H9 (cell line): Measurements from ENCODE around the gene USP34. TPM values are rescaled to one million over a fixed set of nuclear protein-coding genes. Genes with fewer than 3 reads are reported as not detected.

ENCODE experiments used
- DNase-seq: peaks from one replicate; pipeline ENCODE4 v3.0.0-alpha.2; 2017
- H2AFZ ChIP-seq: one replicate; pipeline ENCODE4 v1.6.1; 2013; ENCODE audit warnings: mild to moderate bottlenecking, low read length, control low read depth, moderate library complexity
- H2AK5ac ChIP-seq: 2 replicates; pipeline ENCODE4 v1.6.1; 2013; ENCODE audit warnings: low read length, control low read depth, mixed read lengths; ENCODE audit not compliant: insufficient read length
- H2BK120ac ChIP-seq: one replicate; pipeline ENCODE4 v1.6.1; 2013; ENCODE audit warnings: low read depth, mild to moderate bottlenecking, low read length, control low read depth, inconsistent platforms; ENCODE audit not compliant: poor library complexity, severe bottlenecking
- H2BK12ac ChIP-seq: 2 replicates; pipeline ENCODE4 v1.6.1; 2013; ENCODE audit warnings: low read length, control low read depth, mixed read lengths, low read depth; ENCODE audit not compliant: insufficient read length
- H2BK15ac ChIP-seq: 2 replicates; pipeline ENCODE4 v1.6.1; 2013; ENCODE audit warnings: low read depth, low read length, control low read depth
- H2BK20ac ChIP-seq: one replicate; pipeline ENCODE4 v1.6.1; 2013; ENCODE audit warnings: low read depth, mild to moderate bottlenecking, low read length, control low read depth, inconsistent platforms; ENCODE audit not compliant: poor library complexity, severe bottlenecking
- H2BK5ac ChIP-seq: 2 replicates; pipeline ENCODE4 v1.6.1; 2013; ENCODE audit warnings: low read length, control low read depth, mixed read lengths; ENCODE audit not compliant: insufficient read length
- H3K14ac ChIP-seq: 2 replicates; pipeline ENCODE4 v1.6.1; 2013; ENCODE audit warnings: low read length, control low read depth; ENCODE audit not compliant: insufficient read depth
- H3K18ac ChIP-seq: 2 replicates; pipeline ENCODE4 v1.6.1; 2013; ENCODE audit warnings: low read depth, mild to moderate bottlenecking, mixed read lengths, low read length, control low read depth; ENCODE audit not compliant: insufficient read length
- H3K23ac ChIP-seq: 2 replicates; pipeline ENCODE4 v1.6.1; 2013; ENCODE audit warnings: low read length, control low read depth, mixed read lengths, low read depth; ENCODE audit not compliant: insufficient read length
- H3K23me2 ChIP-seq: 2 replicates; pipeline ENCODE4 v1.6.1; 2013; ENCODE audit warnings: low read depth, mild to moderate bottlenecking, mixed read lengths, low read length, control low read depth; ENCODE audit not compliant: insufficient read length, poor library complexity, severe bottlenecking
- H3K27ac ChIP-seq: 2 replicates; pipeline ENCODE4 v1.5.1; 2013; ENCODE audit warnings: low read length, control low read depth, mixed read lengths, low read depth; ENCODE audit not compliant: insufficient read length
- H3K27me3 ChIP-seq: 2 replicates; pipeline ENCODE4 v1.6.1; 2013; ENCODE audit warnings: low read length, control low read depth, inconsistent platforms; ENCODE audit not compliant: insufficient read depth
- H3K4ac ChIP-seq: 2 replicates; pipeline ENCODE4 v1.6.1; 2013; ENCODE audit warnings: low read depth, mild to moderate bottlenecking, control low read depth, inconsistent platforms, low read length, moderate library complexity
- H3K4me1 ChIP-seq: 2 replicates; pipeline ENCODE4 v1.6.1; 2013; ENCODE audit warnings: low read length, control low read depth, inconsistent platforms; ENCODE audit not compliant: insufficient read depth
- H3K4me2 ChIP-seq: 2 replicates; pipeline ENCODE4 v1.6.1; 2013; ENCODE audit warnings: low read length, control low read depth, mixed read lengths; ENCODE audit not compliant: insufficient read length, insufficient read depth
- H3K56ac ChIP-seq: 2 replicates; pipeline ENCODE4 v1.6.1; 2013; ENCODE audit warnings: low read depth, mild to moderate bottlenecking, mixed read lengths, low read length, control low read depth; ENCODE audit not compliant: insufficient read length
- H3K79me1 ChIP-seq: 2 replicates; pipeline ENCODE4 v1.6.1; 2013; ENCODE audit warnings: low read depth, mild to moderate bottlenecking, moderate library complexity, low read length, control low read depth, inconsistent platforms; ENCODE audit not compliant: insufficient read depth, poor library complexity, severe bottlenecking
- H3K79me2 ChIP-seq: 2 replicates; pipeline ENCODE4 v1.6.1; 2013; ENCODE audit warnings: low read length, control low read depth, inconsistent platforms; ENCODE audit not compliant: insufficient read depth
- H3K9ac ChIP-seq: 2 replicates; pipeline ENCODE4 v1.6.1; 2013; ENCODE audit warnings: low read length, control low read depth, mixed read lengths; ENCODE audit not compliant: insufficient read length; ENCODE audit errors: extremely low read depth
- H3K9me3 ChIP-seq: one replicate; pipeline ENCODE4 v1.6.1; 2013; ENCODE audit warnings: low read depth, low read length, inconsistent platforms; ENCODE audit not compliant: control insufficient read depth
- H3T11ph ChIP-seq: one replicate; pipeline ENCODE4 v1.6.1; 2013; ENCODE audit warnings: mild to moderate bottlenecking, low read length, control low read depth, inconsistent platforms
- H4K20me1 ChIP-seq: one replicate; pipeline ENCODE4 v1.6.1; 2013; ENCODE audit not compliant: control insufficient read depth, insufficient read length, insufficient read depth
- H4K5ac ChIP-seq: 2 replicates; pipeline ENCODE4 v1.6.1; 2013; ENCODE audit warnings: low read depth, mild to moderate bottlenecking, mixed read lengths, low read length, control low read depth; ENCODE audit not compliant: insufficient read length
- H4K8ac ChIP-seq: replicated peaks from 2 replicates; pipeline ENCODE4 v1.6.1; 2013; ENCODE audit warnings: low read length, control low read depth, mixed read lengths, low read depth; ENCODE audit not compliant: insufficient read length
- H4K91ac ChIP-seq: 2 replicates; pipeline ENCODE4 v1.6.1; 2013; ENCODE audit warnings: low read depth, mild to moderate bottlenecking, moderate library complexity, mixed read lengths, low read length, control low read depth; ENCODE audit not compliant: insufficient read length
- H3K27ac Mint-ChIP-seq, 3 experiments: 2 replicates in 2 of 3; 3 replicates in 1 of 3; pipeline ENCODE4 v1.8.0; 2020 to 2021; ENCODE audit warnings: mixed read lengths in 3 of 3, mild to moderate bottlenecking in 1 of 3, moderate library complexity in 1 of 3
- H3K27me3 Mint-ChIP-seq: 2 replicates; pipeline ENCODE4 v1.8.0; 2021; ENCODE audit warnings: low read depth, mild to moderate bottlenecking, moderate library complexity, mixed read lengths
- H3K36me3 Mint-ChIP-seq, 3 experiments: 2 replicates in 2 of 3; 3 replicates in 1 of 3; pipeline ENCODE4 v1.8.0; 2020 to 2021; ENCODE audit warnings: low read depth in 3 of 3, mixed read lengths in 3 of 3; ENCODE audit not compliant: insufficient read depth in 1 of 3
- H3K4me1 Mint-ChIP-seq, 2 experiments: 2 replicates each; pipeline ENCODE4 v1.8.0; 2020; ENCODE audit warnings: mixed read lengths in 2 of 2
- H3K4me3 Mint-ChIP-seq, 2 experiments: 2 replicates in 1 of 2; 3 replicates in 1 of 2; pipeline ENCODE4 v1.8.0; 2020 to 2021; ENCODE audit warnings: mild to moderate bottlenecking in 2 of 2, mixed read lengths in 2 of 2, moderate library complexity in 1 of 2
- H3K9me3 Mint-ChIP-seq, 2 experiments: 2 replicates in 1 of 2; 3 replicates in 1 of 2; pipeline ENCODE4 v1.8.0; 2020; ENCODE audit warnings: mild to moderate bottlenecking in 2 of 2, mixed read lengths in 2 of 2, moderate library complexity in 1 of 2
- CTCF ChIP-seq: fragments of 200-600 bp; sonication (generic); conservative IDR thresholded peaks from 3 replicates; pipeline ENCODE4 v1.8.0; 2021; ENCODE audit warnings: antibody characterized with exemption, mild to moderate bottlenecking
- WGBS: extraction: QIAGEN DNeasy Blood & Tissue Kit; methylation state at CpG from one replicate; pipeline ENCODE4 v1.1.7; 2013; ENCODE audit warnings: missing lambda C conversion rate, low lambda C conversion rate, mixed read lengths; ENCODE audit not compliant: insufficient read length; ENCODE audit errors: extremely low coverage; 5-methylcytosine and 5-hydroxymethylcytosine counted together
- total RNA-seq: library from RNA; stranded (reverse); gene quantifications from 2 replicates; pipeline ENCODE4 v1.2.1, GENCODE V29; 2021

USP34 gene
- total RNA-seq, 1 experiment from 2014 or later = 93.9 TPM

GRCh38 chr2:61268249-61268648 is 202.6 kb downstream of the USP34 start:
- WGBS = no CpG with 5 or more reads among the region's 4 CpGs
- no peak overlapping the region for H3K4me2 ChIP-seq
- H3T11ph ChIP-seq = no peak overlapping the region
- no peak for DNase-seq
- H3K36me3 Mint-ChIP-seq = peaks cover 8 to 54% (median 33%) of the 10 kb centered on the region in 3 experiments; a peak in 5 of 7 replicates
- H3K9me3 Mint-ChIP-seq = no peaks in the 10 kb centered on the region
- H3K79me2 ChIP-seq = no peaks in the 10 kb centered on the region
- no peak overlapping the region for H4K91ac ChIP-seq
- H4K5ac ChIP-seq = no peak overlapping the region
- no peak overlapping the region for H3K56ac ChIP-seq
- H3K23ac ChIP-seq = no peak overlapping the region
- no peak overlapping the region for H3K18ac ChIP-seq
- TF ChIP-seq CTCF = no peak
- H3K27me3 ChIP-seq = no peaks in the 10 kb centered on the region
- H2BK120ac ChIP-seq = no peak overlapping the region
- H3K4me1 ChIP-seq = no peaks in the 10 kb centered on the region
- no peak overlapping the region for H3K27ac ChIP-seq
- no peak overlapping the region for H2AK5ac ChIP-seq
- no peak overlapping the region for H3K4ac ChIP-seq
- H3K9ac ChIP-seq = no peak overlapping the region
- H3K14ac ChIP-seq = no peak overlapping the region
- H3K4me3 Mint-ChIP-seq = no peak overlapping the region
- H3K27me3 Mint-ChIP-seq = no peaks in the 10 kb centered on the region
- H4K8ac ChIP-seq = no peak overlapping the region
- H2BK20ac ChIP-seq = no peak overlapping the region
- H3K79me1 ChIP-seq = no peaks in the 10 kb centered on the region
- H3K23me2 ChIP-seq = no peaks in the 10 kb centered on the region
- no peaks in the 10 kb centered on the region for H3K4me1 Mint-ChIP-seq
- no peak overlapping the region for H2BK15ac ChIP-seq
- H2BK5ac ChIP-seq = no peak overlapping the region
- no peaks in the 10 kb centered on the region for H4K20me1 ChIP-seq
- H2BK12ac ChIP-seq = no peak overlapping the region
- H2AFZ ChIP-seq = no peak overlapping the region
- no peak overlapping the region for H3K27ac Mint-ChIP-seq
- no peaks in the 10 kb centered on the region for H3K9me3 ChIP-seq
